ENCODE data around the gene ISLR2.

The ISLR2 gene

GRCh38 chr15:74127255-74127953 is 3.0 kb upstream of the ISLR2 start (continued):
- TF ChIP-seq, protein P1, sequence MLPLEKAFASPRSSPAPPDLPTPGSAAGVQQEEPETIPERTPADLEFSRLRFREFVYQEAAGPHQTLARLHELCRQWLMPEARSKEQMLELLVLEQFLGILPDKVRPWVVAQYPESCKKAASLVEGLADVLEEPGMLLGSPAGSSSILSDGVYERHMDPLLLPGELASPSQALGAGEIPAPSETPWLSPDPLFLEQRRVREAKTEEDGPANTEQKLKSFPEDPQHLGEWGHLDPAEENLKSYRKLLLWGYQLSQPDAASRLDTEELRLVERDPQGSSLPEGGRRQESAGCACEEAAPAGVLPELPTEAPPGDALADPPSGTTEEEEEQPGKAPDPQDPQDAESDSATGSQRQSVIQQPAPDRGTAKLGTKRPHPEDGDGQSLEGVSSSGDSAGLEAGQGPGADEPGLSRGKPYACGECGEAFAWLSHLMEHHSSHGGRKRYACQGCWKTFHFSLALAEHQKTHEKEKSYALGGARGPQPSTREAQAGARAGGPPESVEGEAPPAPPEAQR (tag by site-specific recombination; IDR thresholded peaks at IDR 0.05): no peak
- no peak for TF ChIP-seq ZNF560 (tag by site-specific recombination; IDR thresholded peaks at IDR 0.05; ENCODE audit: borderline replicate concordance)
- peak; percentile 99 for TF ChIP-seq ZSCAN30 (tag by site-specific recombination; IDR thresholded peaks at IDR 0.05)
- TF ChIP-seq KLF9 (tag by site-specific recombination; IDR thresholded peaks at IDR 0.05; ENCODE audit: low read depth): no peak
- TF ChIP-seq, protein P2, sequence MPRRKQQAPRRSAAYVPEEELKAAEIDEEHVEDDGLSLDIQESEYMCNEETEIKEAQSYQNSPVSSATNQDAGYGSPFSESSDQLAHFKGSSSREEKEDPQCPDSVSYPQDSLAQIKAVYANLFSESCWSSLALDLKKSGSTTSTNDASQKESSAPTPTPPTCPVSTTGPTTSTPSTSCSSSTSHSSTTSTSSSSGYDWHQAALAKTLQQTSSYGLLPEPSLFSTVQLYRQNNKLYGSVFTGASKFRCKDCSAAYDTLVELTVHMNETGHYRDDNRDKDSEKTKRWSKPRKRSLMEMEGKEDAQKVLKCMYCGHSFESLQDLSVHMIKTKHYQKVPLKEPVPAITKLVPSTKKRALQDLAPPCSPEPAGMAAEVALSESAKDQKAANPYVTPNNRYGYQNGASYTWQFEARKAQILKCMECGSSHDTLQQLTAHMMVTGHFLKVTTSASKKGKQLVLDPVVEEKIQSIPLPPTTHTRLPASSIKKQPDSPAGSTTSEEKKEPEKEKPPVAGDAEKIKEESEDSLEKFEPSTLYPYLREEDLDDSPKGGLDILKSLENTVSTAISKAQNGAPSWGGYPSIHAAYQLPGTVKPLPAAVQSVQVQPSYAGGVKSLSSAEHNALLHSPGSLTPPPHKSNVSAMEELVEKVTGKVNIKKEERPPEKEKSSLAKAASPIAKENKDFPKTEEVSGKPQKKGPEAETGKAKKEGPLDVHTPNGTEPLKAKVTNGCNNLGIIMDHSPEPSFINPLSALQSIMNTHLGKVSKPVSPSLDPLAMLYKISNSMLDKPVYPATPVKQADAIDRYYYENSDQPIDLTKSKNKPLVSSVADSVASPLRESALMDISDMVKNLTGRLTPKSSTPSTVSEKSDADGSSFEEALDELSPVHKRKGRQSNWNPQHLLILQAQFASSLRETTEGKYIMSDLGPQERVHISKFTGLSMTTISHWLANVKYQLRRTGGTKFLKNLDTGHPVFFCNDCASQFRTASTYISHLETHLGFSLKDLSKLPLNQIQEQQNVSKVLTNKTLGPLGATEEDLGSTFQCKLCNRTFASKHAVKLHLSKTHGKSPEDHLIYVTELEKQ (tag by site-specific recombination; IDR thresholded peaks at IDR 0.05; ENCODE audit: borderline replicate concordance): no peak
- no peak for TF ChIP-seq ZNF23 (tag by site-specific recombination; IDR thresholded peaks at IDR 0.05; ENCODE audit: borderline replicate concordance)
- no peak for TF ChIP-seq ZNF221 (tag by site-specific recombination; IDR thresholded peaks at IDR 0.05; ENCODE audit: borderline replicate concordance)
- no peak for TF ChIP-seq ZNF776 (tag by site-specific recombination; IDR thresholded peaks at IDR 0.05; ENCODE audit: borderline replicate concordance)
- TF ChIP-seq ZNF433 (tag by site-specific recombination; IDR thresholded peaks at IDR 0.05; ENCODE audit: low read depth): no peak
- no peak for TF ChIP-seq ZNF169 (tag by site-specific recombination; IDR thresholded peaks at IDR 0.05)
- no peak for TF ChIP-seq ZNF426 (tag by site-specific recombination; IDR thresholded peaks at IDR 0.05)
- TF ChIP-seq ZNF146 (tag by site-specific recombination; IDR thresholded peaks at IDR 0.05): no peak
- no peak; the same call in 1 of the 2 replicates for TF ChIP-seq ZNF335 (tag by site-specific recombination; conservative IDR thresholded peaks at IDR 0.05)
- no peak for TF ChIP-seq SETDB1 (IDR thresholded peaks at IDR 0.05; ENCODE audit: insufficient read length, low read length)
- TF ChIP-seq ZNF394 (tag by site-specific recombination; IDR thresholded peaks at IDR 0.05; ENCODE audit: borderline replicate concordance): peak; percentile 75; the same call in 1 of the 2 replicates
- TF ChIP-seq, protein P3, sequence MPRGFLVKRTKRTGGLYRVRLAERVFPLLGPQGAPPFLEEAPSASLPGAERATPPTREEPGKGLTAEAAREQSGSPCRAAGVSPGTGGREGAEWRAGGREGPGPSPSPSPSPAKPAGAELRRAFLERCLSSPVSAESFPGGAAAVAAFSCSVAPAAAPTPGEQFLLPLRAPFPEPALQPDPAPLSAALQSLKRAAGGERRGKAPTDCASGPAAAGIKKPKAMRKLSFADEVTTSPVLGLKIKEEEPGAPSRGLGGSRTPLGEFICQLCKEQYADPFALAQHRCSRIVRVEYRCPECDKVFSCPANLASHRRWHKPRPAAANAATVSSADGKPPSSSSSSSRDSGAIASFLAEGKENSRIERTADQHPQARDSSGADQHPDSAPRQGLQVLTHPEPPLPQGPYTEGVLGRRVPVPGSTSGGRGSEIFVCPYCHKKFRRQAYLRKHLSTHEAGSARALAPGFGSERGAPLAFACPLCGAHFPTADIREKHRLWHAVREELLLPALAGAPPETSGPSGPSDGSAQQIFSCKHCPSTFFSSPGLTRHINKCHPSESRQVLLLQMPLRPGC (tag by site-specific recombination; IDR thresholded peaks at IDR 0.05): peak; percentile 29; the same call in 1 of the 2 replicates
- TF ChIP-seq SCRT1 (tag by site-specific recombination; IDR thresholded peaks at IDR 0.05; ENCODE audit: borderline replicate concordance): no peak
- TF ChIP-seq OVOL3 (tag by site-specific recombination; IDR thresholded peaks at IDR 0.05): 0 out of 2 replicates have a peak, but pooled peaks have one; percentile 42
- TF ChIP-seq ZBTB17 (tag by site-specific recombination; IDR thresholded peaks at IDR 0.05): peak; percentile 93
- no peak for TF ChIP-seq ZSCAN16 (tag by site-specific recombination; IDR thresholded peaks at IDR 0.05)
- TF ChIP-seq ZNF549 (tag by site-specific recombination; IDR thresholded peaks at IDR 0.05): no peak
- peak; percentile 85 for TF ChIP-seq SP7 (tag by site-specific recombination; IDR thresholded peaks at IDR 0.05)
- TF ChIP-seq ZEB2 (tag by site-specific recombination; IDR thresholded peaks at IDR 0.05): peak; percentile 85
- no peak for TF ChIP-seq ZNF248 (tag by site-specific recombination; IDR thresholded peaks at IDR 0.05)
- no peak for TF ChIP-seq YY2 (tag by site-specific recombination; IDR thresholded peaks at IDR 0.05)
- TF ChIP-seq ZNF48 (tag by site-specific recombination; IDR thresholded peaks at IDR 0.05): no peak
- TF ChIP-seq ZNF112 (tag by site-specific recombination; IDR thresholded peaks at IDR 0.05): no peak
- TF ChIP-seq ZNF10 (tag by site-specific recombination; IDR thresholded peaks at IDR 0.05): no peak
- TF ChIP-seq ZNF362 (tag by site-specific recombination; IDR thresholded peaks at IDR 0.05): no peak
- TF ChIP-seq ZNF561 (tag by site-specific recombination; IDR thresholded peaks at IDR 0.05; ENCODE audit: borderline replicate concordance): peak; percentile 87
- peak; percentile 33; the same call in 1 of the 2 replicates for TF ChIP-seq ZNF366 (tag by site-specific recombination; conservative IDR thresholded peaks at IDR 0.05)
- no peak for TF ChIP-seq PRDM1 (tag by site-specific recombination; IDR thresholded peaks at IDR 0.05)
- no peak; the same call in 1 of the 2 replicates for TF ChIP-seq ZBTB7A (tag by site-specific recombination; IDR thresholded peaks at IDR 0.05; ENCODE audit: low read depth)
- TF ChIP-seq KLF10 (tag by site-specific recombination; IDR thresholded peaks at IDR 0.05): 0 out of 2 replicates have a peak, but pooled peaks have one; percentile 21

All from HEK293 (cell line).